Hypothalamus (tissue), 51 donors: Measurements from ENCODE around the gene PTGER1.

Experiments used
- DNase-seq, 51 donors: peaks; one replicate each; lab custom pipeline; 2025; lab: John Stamatoyannopoulos, UW

The PTGER1 gene

GRCh38 chr19:14446336-14447036 is 28.7 kb downstream of the PTGER1 start:
- no peak for DNase-seq

- DNase-seq, result no peak
These were observed 31.4 kb downstream of the PTGER1 start for GRCh38 chr19:14443632-14444216.

GRCh38 chr19:14442891-14443631 is 32.1 kb downstream of the PTGER1 start:
- DNase-seq, result peak in 1 of 51 donors; percentile 79

GRCh38 chr19:14441041-14441938 is 33.9 kb downstream of the PTGER1 start:
- DNase-seq, result no peak

- peak in 32 of 51 donors; percentile 2 to 51 (median 23) for DNase-seq
These were observed 35.1 kb downstream of the PTGER1 start for GRCh38 chr19:14440049-14440448.

- DNase-seq, result no peak
These were observed 36.1 kb downstream of the PTGER1 start for GRCh38 chr19:14439014-14439413.

- no peak for DNase-seq
These were observed 37.5 kb downstream of the PTGER1 start for GRCh38 chr19:14437578-14438140.

GRCh38 chr19:14435320-14436050 is 39.7 kb downstream of the PTGER1 start:
- no peak for DNase-seq

- peak in 9 of 51 donors; percentile 4 to 25 (median 17) for DNase-seq
These were observed 40.4 kb downstream of the PTGER1 start for GRCh38 chr19:14434543-14435319.

GRCh38 chr19:14433554-14434501 is 41.3 kb downstream of the PTGER1 start:
- DNase-seq, result peak in 19 of 51 donors; percentile 10 to 47 (median 29)

GRCh38 chr19:14432791-14433553 is 42.2 kb downstream of the PTGER1 start, which contains the start of gene PKN1:
PKN1 (plus strand) TSS chr19:14433306; CDS start chr19:14433522, 216 bp downstream.
- peak in 39 of 51 donors; percentile 4 to 74 (median 29) for DNase-seq

- no peak for DNase-seq
These were observed 44.4 kb downstream of the PTGER1 start for GRCh38 chr19:14430712-14431111.

- no peak for DNase-seq
These were observed 46.2 kb downstream of the PTGER1 start for GRCh38 chr19:14428882-14429416.

GRCh38 chr19:14427461-14427860 is 47.7 kb downstream of the PTGER1 start:
- DNase-seq, result no peak

GRCh38 chr19:14425696-14426138 is 49.4 kb downstream of the PTGER1 start:
- DNase-seq, result no peak
